GM03348 (cell line): Measurements from ENCODE around the gene LRMDA.

ENCODE experiments used
- DNase-seq: peaks from one replicate; pipeline ENCODE4 v3.0.0; 2012; ENCODE audit warnings: low spot score

LRMDA gene

DNA sequence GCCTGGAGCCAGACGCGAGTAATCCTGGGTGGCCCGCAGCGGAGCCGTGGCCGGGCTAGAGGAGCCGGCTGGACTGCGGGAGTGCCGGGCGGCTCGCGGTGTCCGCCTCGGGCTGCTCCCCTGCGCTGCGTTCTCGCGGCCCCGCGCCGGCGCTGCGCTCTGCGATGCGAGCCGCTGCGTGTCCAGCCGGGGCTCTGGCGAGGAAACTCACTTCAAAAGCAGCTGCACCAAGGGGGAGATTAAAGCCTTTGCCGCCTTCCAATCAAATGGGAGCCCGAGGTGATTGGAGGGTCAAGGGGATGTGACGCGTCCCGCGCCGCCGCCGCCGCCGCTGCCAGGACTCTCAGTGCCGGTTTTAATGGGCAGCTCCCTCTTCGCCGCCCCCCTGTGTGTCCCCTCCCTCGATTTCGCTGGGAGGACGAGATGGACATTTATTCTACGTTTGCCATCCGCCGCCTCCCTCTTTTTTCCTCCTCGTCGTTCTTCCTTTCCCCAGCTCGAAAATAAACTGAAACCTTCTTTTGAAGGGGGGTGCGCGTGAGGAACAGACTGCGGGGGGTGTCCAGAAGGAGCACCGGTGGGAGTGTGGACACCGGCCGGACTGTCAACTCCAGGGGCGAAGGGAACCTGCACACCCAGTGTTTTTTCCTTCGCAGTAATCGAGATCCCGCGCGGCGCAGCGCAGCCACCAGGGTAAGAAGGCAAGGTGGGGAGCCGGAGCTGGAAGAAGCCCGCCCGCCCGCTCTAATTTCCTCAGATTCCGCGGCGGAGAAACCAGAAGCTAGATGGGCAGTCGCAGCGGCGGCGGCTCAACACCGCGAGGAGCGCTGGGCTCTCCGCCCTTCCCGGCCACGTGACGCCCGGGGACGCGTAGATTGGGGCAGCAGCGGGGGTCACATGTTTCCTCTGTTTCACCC lies 29.6 kb upstream of the LRMDA start, which contains the start of gene ZNF503:
TSS of gene ZNF503 (minus strand) at position 196 of the 917 bp plus-strand sequence. CDS start 345 bp downstream, outside the sequence.
- DNase-seq: peak; percentile 96

DNA sequence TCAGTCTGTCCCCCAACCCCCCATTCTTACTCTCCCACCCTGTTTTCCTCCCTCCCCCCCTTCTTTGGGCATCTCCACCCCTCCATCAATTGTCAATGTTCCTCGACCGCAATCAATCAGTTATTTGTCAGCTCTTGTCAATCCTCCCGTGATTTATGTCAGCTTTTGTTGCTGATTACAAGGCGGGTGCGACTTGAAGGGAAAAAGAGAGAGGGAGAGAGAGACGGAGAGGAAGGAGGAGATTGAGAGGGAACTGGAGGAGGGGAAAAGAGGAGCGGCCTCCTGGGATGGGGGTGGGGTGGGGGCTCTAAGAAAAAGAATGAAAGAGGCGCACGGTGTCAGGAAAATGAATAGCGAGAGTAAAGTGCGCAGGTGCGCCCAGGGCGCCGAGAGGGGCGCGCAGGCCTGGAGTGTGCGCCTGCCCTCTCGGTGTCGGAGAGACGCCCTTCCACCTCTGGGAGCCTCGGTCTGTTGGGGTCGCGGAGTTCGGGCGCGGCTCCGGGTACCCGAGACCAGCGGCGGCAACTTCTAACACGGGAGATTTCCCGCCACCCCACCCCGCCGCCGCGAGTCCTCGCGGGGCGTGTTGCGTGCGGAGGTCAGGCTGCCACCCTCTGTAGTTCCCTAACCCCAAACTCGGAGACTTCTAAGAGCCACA lies 28.8 kb upstream of the LRMDA start:
- DNase-seq: peak; percentile 35

DNA sequence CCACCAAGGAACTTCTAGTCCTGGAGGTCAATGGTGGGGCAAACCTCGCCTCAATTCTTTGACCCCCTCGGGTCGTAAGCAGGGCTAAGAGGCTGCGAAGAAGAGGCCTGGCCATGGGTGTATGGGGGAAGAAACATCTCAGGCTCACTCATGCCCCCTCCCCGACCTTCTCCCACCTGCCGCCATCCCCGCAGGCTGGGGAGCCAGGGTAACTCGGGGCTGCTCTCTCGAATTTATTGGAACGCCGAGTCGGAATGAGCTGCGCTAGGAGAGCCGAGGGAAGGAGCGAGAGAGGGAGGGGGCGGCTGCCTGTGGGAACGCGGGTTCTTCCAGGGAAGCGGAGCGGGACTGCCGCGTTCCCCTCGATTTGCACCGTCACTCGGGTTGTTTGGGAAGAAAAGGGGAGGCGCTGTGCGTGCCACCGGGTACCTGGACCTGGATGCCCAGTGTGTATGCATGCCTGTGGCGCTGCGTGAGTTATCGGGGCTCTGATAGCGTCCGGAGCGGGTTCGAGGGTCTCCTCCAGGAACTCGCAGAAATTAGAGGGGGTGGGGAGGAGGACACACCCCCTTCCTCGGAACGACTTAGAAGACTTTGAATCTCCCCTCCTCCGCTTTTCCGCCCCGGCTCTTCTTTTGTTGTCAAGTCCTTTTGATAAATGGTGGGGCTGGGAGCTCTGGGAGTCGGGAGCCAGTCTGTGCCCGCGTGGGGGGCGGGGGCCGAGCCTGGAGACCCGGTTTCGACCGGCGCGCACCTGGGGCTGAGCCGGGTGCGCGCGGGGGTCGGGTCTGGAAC lies 28.1 kb upstream of the LRMDA start:
- peak; percentile 46 for DNase-seq

DNA sequence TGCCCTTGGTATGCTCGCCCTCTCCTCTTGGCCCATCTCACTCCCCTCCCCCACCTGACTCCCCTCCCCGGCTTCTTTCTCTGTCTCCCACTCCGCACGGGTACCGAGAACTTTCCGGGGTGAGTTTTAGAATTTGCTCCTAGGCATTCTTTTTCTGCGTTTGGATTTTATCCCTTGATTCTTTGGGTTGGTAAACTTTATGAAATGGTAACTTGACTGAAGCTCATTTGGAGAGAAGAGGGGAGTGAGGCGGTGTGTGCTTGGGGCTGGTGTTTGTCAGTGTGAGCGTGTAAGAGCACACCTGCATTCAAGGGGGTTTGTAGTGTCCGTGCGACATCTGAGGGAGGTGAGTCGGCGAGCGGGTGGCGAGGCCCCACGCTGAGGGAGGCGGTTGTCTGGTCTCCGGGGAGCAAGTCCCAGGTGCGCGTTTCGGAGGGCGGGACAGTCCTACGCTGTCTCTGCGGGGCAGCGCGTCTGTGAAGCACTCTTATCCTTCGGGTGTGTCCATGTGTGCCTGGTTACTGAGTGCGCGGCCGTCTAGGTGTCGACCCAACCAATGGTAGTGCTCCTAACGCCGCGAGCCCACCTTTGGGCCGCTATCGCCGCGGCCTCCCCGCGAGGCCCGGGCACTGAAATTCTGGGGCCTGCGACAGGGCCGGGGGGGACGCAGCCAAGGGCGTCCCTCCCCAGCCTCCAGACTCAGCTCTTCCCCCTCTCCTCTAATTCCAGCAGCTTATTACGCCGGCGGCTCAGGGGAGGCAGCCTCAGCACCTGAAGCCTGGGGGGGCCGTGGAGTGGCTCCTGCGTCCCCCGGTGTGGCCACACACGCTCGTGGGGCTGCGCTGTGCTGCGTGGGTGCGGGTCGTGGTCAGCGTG lies 27.2 kb upstream of the LRMDA start:
- DNase-seq: no peak

DNA sequence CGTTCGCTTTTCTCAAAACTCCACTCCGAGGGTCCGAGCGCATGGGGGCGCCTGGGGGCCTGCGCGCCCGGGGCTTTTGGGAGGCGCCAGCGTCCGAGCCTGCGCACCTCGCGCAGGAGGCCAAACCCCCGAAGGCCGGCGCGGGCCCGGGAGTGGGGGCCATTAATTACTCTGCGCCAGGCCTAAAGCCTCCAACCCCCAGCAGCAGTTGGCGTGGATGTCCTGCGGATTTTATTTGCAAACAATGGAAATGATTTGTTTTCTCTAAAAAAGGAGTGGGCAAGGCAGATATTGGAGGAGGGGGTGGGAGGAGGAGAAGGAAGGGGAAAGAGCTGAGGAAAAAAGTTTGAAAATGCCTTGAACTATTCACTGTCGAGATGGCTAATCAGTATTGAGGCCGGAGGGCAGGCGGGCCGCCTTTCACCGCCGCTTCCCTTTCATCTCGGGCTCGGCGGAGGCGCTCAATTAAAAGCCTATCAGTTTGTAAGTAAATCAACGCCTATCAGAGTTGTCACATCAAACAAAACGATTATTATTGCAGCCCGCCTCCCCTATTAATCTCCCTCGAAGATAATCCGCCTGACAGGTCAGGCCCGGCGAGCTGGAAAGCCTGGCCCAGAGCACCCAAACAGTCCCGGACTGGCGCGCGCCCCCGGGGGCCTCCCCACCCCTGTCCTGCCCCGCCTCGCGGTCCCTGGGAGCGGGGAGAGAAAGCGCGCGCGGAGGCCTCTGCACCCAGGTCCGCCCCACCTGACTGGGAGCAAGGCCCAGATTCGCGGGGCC lies 26.4 kb upstream of the LRMDA start:
- DNase-seq: no peak

DNA sequence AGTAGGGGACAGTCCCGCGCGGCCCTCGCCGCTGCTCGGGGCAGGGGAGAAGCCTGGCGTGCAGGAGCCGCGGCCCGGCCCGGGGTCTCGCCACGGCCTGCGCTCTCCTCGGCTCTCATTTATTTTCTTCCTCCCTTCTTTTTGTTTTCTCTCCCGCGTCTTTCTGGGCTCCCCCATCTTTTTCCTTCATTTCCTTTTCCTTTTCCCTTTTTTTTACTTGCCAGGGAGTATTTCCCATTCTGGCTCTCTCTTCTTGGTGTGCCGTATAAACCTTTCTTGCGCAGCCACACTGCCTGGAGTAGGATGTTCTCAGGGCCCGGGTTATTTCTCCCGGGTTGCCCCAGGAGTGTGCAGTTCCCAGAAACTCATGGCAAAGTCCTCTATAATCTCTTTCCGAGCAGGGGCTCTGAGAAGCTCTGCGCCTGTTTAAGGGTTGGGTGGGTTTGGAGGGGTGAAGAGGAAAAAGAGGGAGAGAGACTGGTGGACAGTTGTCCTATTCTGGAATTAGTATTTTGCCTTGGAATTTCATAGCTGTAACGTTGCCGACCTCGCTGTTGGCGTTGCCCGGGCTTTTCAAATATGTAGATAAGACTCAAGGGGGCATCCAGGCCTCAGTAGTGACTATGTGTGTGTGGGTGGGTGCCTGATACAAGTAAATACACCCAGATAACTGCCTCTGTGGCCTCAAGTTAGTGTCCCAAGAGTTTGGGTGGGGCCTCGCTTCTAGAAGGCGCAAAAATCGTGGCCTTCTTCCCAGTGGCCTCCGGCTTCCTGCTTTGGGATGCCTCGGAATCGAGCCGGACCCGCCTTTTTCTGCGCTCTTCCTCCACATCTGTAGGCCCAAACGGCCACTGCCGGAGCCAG lies 25.6 kb upstream of the LRMDA start:
- no peak for DNase-seq

DNA sequence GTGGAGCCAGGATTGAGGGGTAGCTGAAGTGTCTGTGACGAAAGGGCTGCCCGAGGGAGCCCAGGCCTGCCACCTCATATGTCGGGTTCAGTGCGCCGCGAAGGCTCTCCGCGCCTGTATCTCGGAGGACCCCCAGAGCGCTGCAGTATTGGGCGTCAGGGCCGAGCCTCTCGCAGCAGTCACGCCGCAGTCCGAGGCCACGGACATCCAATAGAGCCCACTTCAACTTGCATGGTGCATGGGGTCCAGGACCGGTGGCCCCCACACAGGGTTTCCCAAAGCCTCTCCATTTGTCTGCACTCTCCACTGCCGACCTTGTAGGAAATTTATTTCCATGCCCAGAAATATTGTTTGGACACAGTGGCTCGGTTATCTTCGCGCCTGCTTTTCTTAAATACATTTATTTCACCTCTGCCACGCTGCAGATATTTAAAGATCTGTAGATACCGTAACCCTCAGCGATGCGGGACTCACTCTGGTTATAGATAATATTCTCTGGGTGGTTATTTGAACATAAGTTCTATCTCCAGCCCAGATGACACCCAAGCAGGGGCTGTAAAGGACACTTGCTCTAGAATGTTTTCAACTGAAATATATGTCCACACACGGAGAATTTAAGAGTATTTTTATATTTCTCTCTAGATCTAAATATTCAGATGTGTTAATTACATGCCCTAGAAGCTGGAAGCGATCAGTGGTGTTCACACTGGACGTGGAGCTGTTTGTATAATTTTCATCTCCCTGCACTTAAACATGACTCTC lies 24.8 kb upstream of the LRMDA start:
- no peak for DNase-seq

DNA sequence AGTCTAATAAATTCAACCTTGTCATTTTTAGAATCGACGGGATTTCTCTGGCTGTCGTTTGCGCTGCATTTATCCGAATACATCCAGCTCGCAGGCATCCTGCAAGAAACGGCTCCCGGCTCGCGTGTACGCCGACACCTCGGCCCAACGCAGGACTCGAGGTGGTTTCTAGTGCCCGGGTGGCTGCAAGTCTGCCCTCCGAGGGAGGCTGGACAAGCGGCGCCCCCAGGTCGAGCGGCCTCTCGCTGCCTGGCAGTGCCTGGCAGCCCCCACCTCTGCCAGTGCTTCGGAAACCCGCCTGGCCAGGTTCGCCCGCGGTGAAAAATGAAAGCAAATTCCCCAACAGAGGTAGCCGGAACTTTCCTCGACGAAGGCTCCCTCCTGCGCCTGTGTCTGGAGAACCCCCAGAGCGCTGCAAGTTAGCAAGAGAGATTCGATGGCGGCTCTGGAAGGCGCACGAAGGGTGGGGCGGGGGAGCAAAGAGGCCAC lies 24.2 kb upstream of the LRMDA start:
- no peak for DNase-seq

DNA sequence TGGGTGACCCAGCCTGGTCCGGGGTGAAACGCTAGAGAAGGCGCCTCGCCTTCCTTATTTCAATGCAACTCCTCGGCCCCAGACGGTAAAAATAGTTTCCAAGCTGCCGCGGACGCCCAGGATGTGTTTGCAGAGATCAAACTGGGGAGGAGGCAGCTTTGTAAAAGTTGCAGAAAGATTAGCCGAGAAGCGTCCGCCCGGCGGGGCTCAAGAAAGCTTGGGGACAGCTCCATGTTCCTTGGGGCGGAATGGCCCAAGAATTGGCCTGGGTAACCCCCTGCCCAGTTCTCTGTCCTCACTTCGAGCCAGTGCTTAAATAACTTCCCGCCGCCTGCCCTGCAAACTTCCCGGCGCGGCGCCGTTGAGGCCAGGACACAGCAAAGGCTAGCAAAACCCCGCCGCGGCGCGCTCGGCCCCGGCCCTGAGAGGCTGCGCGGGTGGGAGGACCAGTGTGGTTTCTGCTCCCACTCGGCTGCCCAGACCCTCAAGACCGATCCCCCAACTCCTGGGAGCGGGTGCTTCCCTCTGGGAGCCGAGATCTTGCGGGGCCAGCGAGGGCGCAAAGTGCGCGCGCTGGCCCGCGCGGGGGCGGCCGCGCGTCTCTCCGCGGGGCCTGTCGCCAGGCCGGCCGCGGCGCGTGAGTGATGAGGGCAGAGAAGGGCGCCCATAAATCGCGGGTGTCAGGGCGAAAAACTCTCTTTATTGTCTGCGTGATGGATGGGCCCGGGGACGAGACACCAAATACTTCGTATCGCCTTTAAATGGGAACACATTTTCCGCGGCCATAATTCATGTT lies 23.5 kb upstream of the LRMDA start:
- peak; percentile 57 for DNase-seq

DNA sequence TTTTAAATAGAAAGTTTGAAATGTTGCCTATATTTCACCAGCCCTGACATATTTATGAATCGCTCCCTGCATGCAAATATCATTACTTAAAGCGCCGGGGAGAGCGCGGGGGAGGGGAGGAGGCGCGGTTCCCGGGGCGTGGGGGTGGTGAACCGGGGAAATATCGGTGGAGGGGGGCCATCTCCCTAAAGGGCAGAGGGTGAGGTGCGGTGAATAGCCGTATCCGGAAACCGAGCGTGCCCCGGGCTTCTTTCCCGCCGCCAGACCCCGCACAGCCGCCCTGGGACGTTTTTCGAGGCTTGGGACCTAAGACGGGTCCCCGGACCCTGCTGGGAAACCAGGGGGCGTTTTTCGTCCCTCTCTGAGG lies 22.9 kb upstream of the LRMDA start:
- DNase-seq: peak; percentile 44

DNA sequence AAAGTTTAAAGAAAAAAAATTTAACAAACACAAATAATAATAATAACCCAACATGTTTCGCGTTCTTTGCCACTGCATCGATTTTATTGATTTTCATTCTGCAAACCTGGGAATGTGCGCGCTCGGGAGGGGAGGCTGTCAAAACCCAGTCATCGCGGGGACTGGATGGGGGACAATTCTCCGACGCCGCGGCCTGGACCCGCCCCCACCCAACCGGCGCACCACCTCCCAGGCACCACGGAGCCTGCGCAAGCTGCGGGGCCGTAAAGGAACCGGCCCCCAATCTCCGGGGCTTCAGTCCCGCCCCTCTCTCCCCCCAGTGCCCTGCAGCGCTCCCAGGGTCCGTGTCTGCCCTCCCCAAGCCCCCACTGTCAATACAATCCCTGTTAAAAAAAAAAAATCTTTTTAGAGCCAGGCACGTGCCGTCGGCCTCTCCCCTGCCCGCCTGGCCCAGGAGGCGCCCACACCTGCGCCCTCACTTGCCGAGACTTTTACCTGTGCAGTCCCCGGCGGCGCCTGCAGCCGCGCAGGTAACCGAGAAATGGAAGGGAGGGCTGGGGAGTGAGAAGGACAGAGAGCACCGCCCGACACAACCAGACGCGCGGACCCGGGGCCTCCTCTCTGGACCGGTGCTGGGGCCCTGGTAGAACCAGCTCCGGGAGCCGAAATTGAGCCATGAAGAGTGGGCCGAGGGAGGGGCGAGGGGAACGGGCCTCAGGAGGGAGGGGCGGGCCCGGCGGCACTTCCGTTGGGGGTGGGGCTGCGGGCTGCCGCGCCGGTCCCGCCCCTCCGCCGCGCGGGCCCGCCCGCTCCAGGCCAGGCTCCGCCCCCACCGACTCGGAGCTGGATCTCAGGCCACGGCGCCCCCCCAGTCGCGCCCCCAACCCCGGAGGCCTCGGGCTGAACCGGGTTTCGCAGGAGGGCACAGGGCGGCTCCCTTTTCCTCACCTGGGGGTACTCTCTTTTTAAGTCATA lies 22.2 kb upstream of the LRMDA start:
- peak; percentile 93 for DNase-seq

DNA sequence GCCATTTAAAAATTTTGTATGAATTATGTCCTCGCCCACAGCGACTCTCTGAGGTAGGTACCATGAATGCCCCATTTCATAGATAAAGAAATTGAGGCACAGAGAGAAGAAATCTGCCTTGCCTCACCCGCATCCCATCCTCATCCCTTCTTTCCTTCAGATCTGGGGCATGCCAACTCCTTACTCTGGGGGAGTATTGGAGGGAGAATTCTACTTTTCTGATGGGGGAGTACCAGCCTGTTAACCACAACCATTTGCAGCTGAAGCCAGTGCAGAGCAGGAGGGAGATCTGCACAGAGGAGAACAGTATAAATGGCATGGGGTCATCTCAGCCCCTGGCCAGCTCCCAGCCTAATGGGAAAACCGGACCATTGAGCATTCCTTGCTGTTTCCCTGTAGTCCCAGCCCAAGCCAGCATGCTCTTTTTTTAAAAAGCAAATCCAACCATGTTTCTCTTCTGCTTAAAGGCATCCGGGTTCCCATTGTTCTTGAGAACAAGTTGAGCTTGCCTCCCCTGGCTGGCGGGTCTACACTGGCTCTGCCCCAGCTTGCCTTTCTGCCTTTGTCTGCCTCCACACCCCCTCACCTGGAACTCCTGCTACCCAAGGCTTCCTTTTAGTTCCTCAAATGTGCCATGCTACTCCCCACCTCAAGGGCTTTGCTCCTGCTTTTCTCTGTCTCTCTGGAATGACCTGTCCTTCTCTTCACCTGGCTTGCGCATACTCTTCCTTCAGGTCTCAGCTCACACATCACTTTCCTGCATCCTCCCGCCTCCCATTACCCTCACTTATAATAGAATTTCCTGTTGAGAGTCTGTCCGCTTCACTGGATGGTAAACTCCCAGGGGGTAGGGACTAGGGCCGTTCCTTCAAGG lies 21.1 kb upstream of the LRMDA start:
- no peak for DNase-seq

DNA sequence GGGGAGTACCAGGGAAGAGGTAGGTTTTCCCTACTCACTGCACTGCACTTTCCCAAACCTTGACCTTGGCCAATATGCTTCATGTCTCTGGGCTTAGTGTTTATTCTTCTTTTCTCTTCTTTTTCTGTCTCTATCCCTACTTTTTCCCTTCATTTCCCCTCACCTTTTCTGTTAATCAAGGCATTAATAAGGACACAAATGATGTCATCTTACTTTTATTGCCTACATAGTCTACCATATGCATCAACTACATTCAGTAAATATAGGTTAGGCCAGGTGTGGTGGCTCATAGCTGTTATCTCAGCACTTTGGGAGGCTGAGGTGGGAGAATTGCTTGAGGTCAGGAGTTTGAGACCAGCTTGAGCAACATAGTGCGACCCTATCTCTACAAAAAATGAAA lies 16.9 kb upstream of the LRMDA start:
- no peak for DNase-seq

DNA sequence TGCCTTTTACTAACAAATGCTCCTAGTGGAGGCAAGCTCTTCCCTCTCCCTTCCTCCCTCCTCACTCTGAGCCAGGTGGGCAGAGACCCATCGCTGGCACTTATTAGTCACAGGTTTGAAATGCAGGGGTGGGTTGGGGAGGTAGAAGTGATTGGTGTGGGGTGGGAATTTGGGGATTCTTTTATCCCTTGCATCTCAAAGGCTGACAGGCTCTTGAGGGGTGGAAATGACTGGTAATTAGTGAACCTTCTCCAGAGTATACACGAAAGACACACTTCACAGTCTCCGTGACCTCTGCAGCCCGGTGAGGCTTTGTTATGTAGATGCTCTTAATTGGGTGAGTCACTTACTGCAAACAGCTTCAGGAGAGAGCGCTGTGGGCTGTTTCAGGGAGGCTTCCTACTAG lies 13.9 kb upstream of the LRMDA start:
- DNase-seq: no peak

DNA sequence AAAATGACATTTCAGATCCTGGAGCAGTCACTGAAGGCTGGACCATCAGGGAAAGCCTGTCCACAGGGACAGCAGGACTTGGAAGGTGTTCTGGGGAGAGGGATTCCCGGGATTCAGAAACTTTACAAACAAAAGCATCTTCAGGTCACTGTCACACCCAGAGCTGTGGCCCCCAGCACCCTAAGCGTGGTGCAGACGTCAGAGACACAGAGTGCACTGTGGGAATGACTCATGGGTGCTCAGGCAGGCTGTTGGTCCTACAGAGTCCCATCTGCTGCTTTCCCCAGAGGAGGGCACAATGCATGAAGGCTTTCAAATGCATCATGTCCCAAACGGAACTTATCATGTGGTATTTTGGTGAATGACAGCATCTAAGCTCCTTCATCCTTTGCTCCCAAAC lies 13.1 kb upstream of the LRMDA start:
- no peak for DNase-seq

DNA sequence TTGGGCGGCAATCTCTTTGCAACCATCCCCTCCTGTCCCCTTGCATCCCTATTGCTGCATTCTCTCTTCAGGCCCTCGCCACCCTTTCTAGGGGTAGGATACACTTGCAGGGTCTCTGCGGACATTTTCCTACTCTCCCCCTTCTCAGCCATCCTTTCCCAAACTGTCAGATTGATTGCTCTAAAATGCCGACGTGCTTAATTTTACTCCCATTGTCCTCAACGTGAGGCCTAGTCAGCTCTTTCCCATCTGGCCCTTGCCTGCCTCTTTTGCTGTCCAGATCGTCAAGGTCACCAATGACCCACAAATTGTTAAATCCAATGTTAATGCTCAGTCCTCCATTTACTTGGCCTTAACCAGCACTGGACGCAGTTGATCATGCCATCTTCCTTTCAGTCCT lies 12.7 kb upstream of the LRMDA start:
- no peak for DNase-seq
